Nephron (organoid): ENCODE measurements around the gene PDGFRA.

Experiments
- H3K27ac Mint-ChIP-seq, 3 experiments: 2 replicates each; pipeline ENCODE4 v1.8.0; 2020; ENCODE audit warnings: mixed read lengths in 3 of 3, mild to moderate bottlenecking in 2 of 3, moderate library complexity in 1 of 3
- H3K27me3 Mint-ChIP-seq: 2 replicates; pipeline ENCODE4 v1.8.0; 2021; ENCODE audit warnings: low read depth, mild to moderate bottlenecking, moderate library complexity, mixed read lengths
- H3K36me3 Mint-ChIP-seq: 2 replicates; pipeline ENCODE4 v1.8.0; 2020; ENCODE audit warnings: low read depth, mixed read lengths
- H3K4me1 Mint-ChIP-seq: 2 replicates; pipeline ENCODE4 v1.8.0; 2020; ENCODE audit warnings: mixed read lengths
- H3K4me3 Mint-ChIP-seq, 3 experiments: 2 replicates each; pipeline ENCODE4 v1.8.0; 2020; ENCODE audit warnings: mild to moderate bottlenecking in 3 of 3, mixed read lengths in 3 of 3, moderate library complexity in 2 of 3
- H3K9me3 Mint-ChIP-seq: 2 replicates; pipeline ENCODE4 v1.8.0; 2020; ENCODE audit warnings: mixed read lengths
- TF ChIP-seq, protein P1 (sequence below), 3 experiments: fragments of 200-600 bp; sonication (generic); IDR thresholded peaks; one replicate each; pipeline ENCODE4 v1.5.0; 2021; ENCODE audit warnings: antibody characterized with exemption in 3 of 3; ENCODE audit not compliant: unreplicated experiment in 3 of 3

The PDGFRA gene

DNA sequence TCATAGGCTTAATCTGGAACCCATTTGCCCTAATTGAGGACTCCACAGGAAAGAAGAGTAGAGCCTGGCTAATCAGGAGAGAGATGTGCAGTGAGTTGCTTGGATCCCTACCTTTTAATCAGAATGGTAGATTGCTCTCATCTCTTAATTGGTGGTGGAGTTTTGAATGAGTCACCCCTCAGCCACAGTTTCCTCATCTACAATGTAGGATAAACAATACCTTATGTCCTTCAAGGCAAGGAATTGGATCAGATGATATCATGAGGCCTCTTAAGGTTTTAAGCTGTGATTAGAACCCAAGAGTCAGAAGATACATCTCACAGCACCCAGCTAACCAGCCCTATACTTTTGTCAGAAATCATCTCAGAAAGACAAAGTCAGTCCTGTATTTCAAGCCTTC is 39.1 kb downstream of the PDGFRA start:
- H3K4me3 Mint-ChIP-seq: no peak overlapping the region
- H3K4me1 Mint-ChIP-seq: no peaks in the 10 kb centered on the region
- H3K36me3 Mint-ChIP-seq: peaks cover 82% of the 10 kb centered on the region
- TF ChIP-seq, protein P1, sequence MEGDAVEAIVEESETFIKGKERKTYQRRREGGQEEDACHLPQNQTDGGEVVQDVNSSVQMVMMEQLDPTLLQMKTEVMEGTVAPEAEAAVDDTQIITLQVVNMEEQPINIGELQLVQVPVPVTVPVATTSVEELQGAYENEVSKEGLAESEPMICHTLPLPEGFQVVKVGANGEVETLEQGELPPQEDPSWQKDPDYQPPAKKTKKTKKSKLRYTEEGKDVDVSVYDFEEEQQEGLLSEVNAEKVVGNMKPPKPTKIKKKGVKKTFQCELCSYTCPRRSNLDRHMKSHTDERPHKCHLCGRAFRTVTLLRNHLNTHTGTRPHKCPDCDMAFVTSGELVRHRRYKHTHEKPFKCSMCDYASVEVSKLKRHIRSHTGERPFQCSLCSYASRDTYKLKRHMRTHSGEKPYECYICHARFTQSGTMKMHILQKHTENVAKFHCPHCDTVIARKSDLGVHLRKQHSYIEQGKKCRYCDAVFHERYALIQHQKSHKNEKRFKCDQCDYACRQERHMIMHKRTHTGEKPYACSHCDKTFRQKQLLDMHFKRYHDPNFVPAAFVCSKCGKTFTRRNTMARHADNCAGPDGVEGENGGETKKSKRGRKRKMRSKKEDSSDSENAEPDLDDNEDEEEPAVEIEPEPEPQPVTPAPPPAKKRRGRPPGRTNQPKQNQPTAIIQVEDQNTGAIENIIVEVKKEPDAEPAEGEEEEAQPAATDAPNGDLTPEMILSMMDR (IDR thresholded peaks at IDR 0.05; ENCODE audit: unreplicated experiment in 3 of 3): no peak
- no peaks in the 10 kb centered on the region for H3K9me3 Mint-ChIP-seq
- H3K27ac Mint-ChIP-seq: no peak overlapping the region
- no peaks in the 10 kb centered on the region for H3K27me3 Mint-ChIP-seq

DNA sequence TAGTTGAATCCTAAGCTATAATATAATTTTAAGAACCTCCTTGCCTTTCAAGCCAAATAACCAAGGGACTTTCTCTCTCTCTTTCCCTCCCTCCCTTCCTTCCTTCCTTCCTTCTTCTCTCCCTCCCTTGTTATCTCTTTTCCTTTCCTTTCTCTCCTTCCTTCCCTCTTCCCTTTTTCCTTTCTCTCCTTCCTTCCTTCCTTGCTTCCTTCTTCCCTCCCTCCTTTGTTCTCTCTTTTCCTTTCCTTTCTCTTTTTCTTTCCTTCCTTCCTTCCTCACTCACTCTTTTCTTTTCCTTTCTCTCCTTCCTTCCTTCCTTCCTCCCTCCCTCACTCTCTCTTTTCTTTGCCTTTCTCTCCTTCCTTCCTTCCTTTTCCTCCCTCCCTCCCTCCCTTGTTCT is 42.4 kb downstream of the PDGFRA start:
- TF ChIP-seq, protein P1 (IDR thresholded peaks at IDR 0.05; ENCODE audit: unreplicated experiment in 3 of 3): no peak
- Mint-ChIP-seq H3K27me3 (no peaks in the 10 kb centered on the region), H3K4me1 (no peaks in the 10 kb centered on the region), H3K9me3 (no peaks in the 10 kb centered on the region), H3K4me3 (no peak overlapping the region), H3K36me3 (peaks cover 85% of the 10 kb centered on the region), H3K27ac (no peak overlapping the region)

DNA sequence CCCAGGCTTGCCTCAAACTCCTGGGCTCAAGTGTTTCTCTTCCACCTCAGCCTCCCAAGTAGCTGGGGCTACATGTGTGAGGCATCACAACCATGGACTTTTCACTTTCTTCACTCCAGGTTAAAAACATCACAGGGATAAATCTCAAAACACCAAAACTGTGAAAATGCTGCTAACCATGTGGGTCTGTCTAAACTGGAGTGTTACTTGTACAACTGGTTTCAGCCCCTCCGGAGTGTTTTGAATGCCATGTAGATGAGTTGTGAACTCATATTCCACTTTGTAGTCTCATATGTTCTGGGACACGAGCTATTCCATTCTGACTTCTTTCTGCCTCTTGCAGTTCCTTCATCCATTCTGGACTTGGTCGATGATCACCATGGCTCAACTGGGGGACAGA is 43.0 kb downstream of the PDGFRA start:
- H3K27ac Mint-ChIP-seq: no peak overlapping the region
- no peaks in the 10 kb centered on the region for H3K4me1 Mint-ChIP-seq
- H3K9me3 Mint-ChIP-seq: no peaks in the 10 kb centered on the region
- TF ChIP-seq, protein P1 (IDR thresholded peaks at IDR 0.05; ENCODE audit: unreplicated experiment in 3 of 3): no peak
- H3K4me3 Mint-ChIP-seq: no peak overlapping the region
- no peaks in the 10 kb centered on the region for H3K27me3 Mint-ChIP-seq
- H3K36me3 Mint-ChIP-seq: peaks cover 88% of the 10 kb centered on the region

DNA sequence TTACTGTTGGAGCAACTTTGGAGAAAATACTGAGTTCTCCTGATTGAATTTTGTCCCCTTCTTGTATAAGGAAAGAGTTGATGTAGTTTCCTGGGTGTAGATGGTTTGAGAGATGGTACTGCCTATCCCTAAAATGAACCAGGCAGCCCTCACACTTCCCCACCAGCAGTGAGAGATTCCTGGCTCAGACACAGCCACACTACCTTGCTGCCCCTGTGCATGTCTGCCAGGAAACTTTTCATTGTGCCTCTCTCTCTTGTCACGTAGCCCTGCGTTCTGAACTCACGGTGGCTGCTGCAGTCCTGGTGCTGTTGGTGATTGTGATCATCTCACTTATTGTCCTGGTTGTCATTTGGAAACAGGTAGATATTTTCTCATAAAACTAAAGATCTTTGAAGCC is 45.2 kb downstream of the PDGFRA start:
- H3K27me3 Mint-ChIP-seq: no peaks in the 10 kb centered on the region
- no peak overlapping the region for H3K27ac Mint-ChIP-seq
- no peaks in the 10 kb centered on the region for H3K4me1 Mint-ChIP-seq
- TF ChIP-seq, protein P1 (IDR thresholded peaks at IDR 0.05; ENCODE audit: unreplicated experiment in 3 of 3): no peak
- peaks cover 88% of the 10 kb centered on the region for H3K36me3 Mint-ChIP-seq
- no peak overlapping the region for H3K4me3 Mint-ChIP-seq
- no peaks in the 10 kb centered on the region for H3K9me3 Mint-ChIP-seq

DNA sequence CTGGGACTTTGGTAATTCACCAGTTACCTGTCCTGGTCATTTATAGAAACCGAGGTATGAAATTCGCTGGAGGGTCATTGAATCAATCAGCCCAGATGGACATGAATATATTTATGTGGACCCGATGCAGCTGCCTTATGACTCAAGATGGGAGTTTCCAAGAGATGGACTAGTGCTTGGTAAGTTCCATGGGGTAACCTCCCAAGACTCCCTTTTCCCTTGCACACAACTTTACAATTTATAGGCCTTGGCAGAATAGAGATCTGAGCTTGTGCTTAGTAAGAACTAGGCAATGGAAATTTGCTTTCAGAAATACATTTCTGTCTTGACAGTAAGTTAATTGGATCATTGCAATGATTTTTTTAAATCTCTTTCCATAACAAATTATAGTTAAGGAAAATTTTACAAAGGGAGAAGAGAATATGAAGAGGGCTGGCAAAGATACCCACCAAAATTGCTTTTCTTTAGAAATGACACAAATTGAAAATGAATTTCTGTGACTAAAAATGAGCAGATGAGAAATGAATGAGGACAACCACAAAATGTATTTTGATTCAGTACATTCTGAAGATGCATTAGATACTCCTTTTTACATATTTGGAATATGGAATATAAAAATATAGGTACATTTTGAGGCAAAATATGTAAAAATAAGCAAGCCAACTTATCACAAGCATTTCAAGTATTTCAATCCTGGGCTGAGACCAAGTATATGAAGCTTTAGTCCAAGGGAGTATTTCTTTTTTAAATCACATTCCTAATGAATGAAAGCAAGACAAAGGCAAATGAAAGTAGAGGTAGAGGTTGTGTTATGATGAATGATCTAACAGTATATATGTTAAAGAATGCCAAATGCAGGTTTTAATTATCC is 45.9 kb downstream of the PDGFRA start:
- Mint-ChIP-seq H3K27me3 (no peaks in the 10 kb centered on the region), H3K27ac (no peak overlapping the region), H3K9me3 (no peaks in the 10 kb centered on the region), H3K4me1 (no peaks in the 10 kb centered on the region), H3K4me3 (no peak overlapping the region), H3K36me3 (peaks cover 90% of the 10 kb centered on the region)
- TF ChIP-seq, protein P1 (IDR thresholded peaks at IDR 0.05; ENCODE audit: unreplicated experiment in 3 of 3): no peak
